Effector memory CD4-positive, alpha-beta T cell (primary cell): ENCODE data around the gene SLC39A11.
"Not testable (repeated sequence)": the region's sequence is repeated elsewhere in the genome, so short reads cannot be mapped to it uniquely, and the experiment has no call there.

ENCODE experiments used
- DNase-seq, 3 donors: peaks; one replicate each; pipeline ENCODE4 v3.0.0-alpha.2; 2020
- H3K27ac ChIP-seq: 2 replicates; pipeline ENCODE4 v1.7.0; 2013; ENCODE audit warnings: mild to moderate bottlenecking, low read length, moderate library complexity; ENCODE audit not compliant: insufficient read depth, poor library complexity, severe bottlenecking
- H3K27me3 ChIP-seq: replicated peaks from 2 replicates; pipeline ENCODE4 v1.7.0; 2013; ENCODE audit warnings: mild to moderate bottlenecking, low read length; ENCODE audit not compliant: insufficient read depth, control insufficient read depth, poor library complexity, severe bottlenecking
- H3K36me3 ChIP-seq: 2 replicates; pipeline ENCODE4 v1.7.0; 2013; ENCODE audit warnings: mild to moderate bottlenecking, low read length, moderate library complexity; ENCODE audit not compliant: control insufficient read depth, insufficient read depth
- H3K4me1 ChIP-seq: 2 replicates; pipeline ENCODE4 v1.7.0; 2013; ENCODE audit warnings: low read length, mild to moderate bottlenecking; ENCODE audit not compliant: control insufficient read depth, insufficient read depth, poor library complexity, severe bottlenecking
- H3K4me3 ChIP-seq: 2 replicates; pipeline ENCODE4 v1.7.0; 2013; ENCODE audit warnings: low read length, low read depth, mild to moderate bottlenecking; ENCODE audit not compliant: insufficient read depth, poor library complexity, severe bottlenecking
- H3K9me3 ChIP-seq: 2 replicates; pipeline ENCODE4 v1.7.0; 2013; ENCODE audit warnings: mild to moderate bottlenecking, low read length, moderate library complexity; ENCODE audit not compliant: control insufficient read depth

SLC39A11 gene

GRCh38 chr17:72945473-72945872, 147.0 kb downstream of the SLC39A11 start:
- H3K36me3 ChIP-seq: no peaks in the 10 kb centered on the region
- no peak overlapping the region for H3K4me3 ChIP-seq
- no peak overlapping the region for H3K27ac ChIP-seq
- H3K9me3 ChIP-seq: no peaks in the 10 kb centered on the region
- no peaks in the 10 kb centered on the region for H3K27me3 ChIP-seq
- no peaks in the 10 kb centered on the region for H3K4me1 ChIP-seq
- DNase-seq: no peak

GRCh38 chr17:72943826-72944689, 148.4 kb downstream of the SLC39A11 start:
- no peaks in the 10 kb centered on the region for H3K9me3 ChIP-seq
- H3K27ac ChIP-seq: no peak overlapping the region
- no peaks in the 10 kb centered on the region for H3K4me1 ChIP-seq
- H3K4me3 ChIP-seq: no peak overlapping the region
- no peaks in the 10 kb centered on the region for H3K27me3 ChIP-seq
- DNase-seq: no peak
- H3K36me3 ChIP-seq: no peaks in the 10 kb centered on the region

- Histone ChIP-seq H3K4me1 (no peaks in the 10 kb centered on the region), H3K4me3 (no peak overlapping the region), H3K27ac (no peak overlapping the region), H3K36me3 (no peaks in the 10 kb centered on the region), H3K9me3 (no peaks in the 10 kb centered on the region), H3K27me3 (no peaks in the 10 kb centered on the region)
- DNase-seq: no peak
Measured at GRCh38 chr17:72942579-72942978, 149.9 kb downstream of the SLC39A11 start.

- no peaks in the 10 kb centered on the region for H3K27me3 ChIP-seq
- no peak overlapping the region for H3K4me3 ChIP-seq
- no peak overlapping the region for H3K27ac ChIP-seq
- no peaks in the 10 kb centered on the region for H3K9me3 ChIP-seq
- H3K36me3 ChIP-seq: no peaks in the 10 kb centered on the region
- no peaks in the 10 kb centered on the region for H3K4me1 ChIP-seq
- no peak for DNase-seq
Measured at GRCh38 chr17:72940496-72940895, 152.0 kb downstream of the SLC39A11 start.

GRCh38 chr17:72938482-72938881, 154.0 kb downstream of the SLC39A11 start:
- Histone ChIP-seq H3K27ac (no peak overlapping the region), H3K4me3 (no peak overlapping the region), H3K36me3 (no peaks in the 10 kb centered on the region), H3K9me3 (no peaks in the 10 kb centered on the region), H3K4me1 (no peaks in the 10 kb centered on the region), H3K27me3 (no peaks in the 10 kb centered on the region)
- DNase-seq: no peak

- Histone ChIP-seq H3K36me3 (no peaks in the 10 kb centered on the region), H3K27ac (no peak overlapping the region), H3K4me3 (no peak overlapping the region), H3K9me3 (no peaks in the 10 kb centered on the region), H3K4me1 (no peaks in the 10 kb centered on the region), H3K27me3 (no peaks in the 10 kb centered on the region)
- DNase-seq: no peak
Measured at GRCh38 chr17:72937707-72938106, 154.8 kb downstream of the SLC39A11 start.

- not testable (repeated sequence) for H3K4me1 ChIP-seq, H3K9me3 ChIP-seq, H3K27me3 ChIP-seq, H3K27ac ChIP-seq, DNase-seq, H3K36me3 ChIP-seq, H3K4me3 ChIP-seq
Measured at GRCh38 chr17:72937254-72937653, 155.2 kb downstream of the SLC39A11 start.

- DNase-seq: no peak
- no peak overlapping the region for H3K27ac ChIP-seq
- no peaks in the 10 kb centered on the region for H3K9me3 ChIP-seq
- H3K36me3 ChIP-seq: no peaks in the 10 kb centered on the region
- no peaks in the 10 kb centered on the region for H3K4me1 ChIP-seq
- H3K4me3 ChIP-seq: no peak overlapping the region
- H3K27me3 ChIP-seq: no peaks in the 10 kb centered on the region
Measured at GRCh38 chr17:72935984-72936383, 156.5 kb downstream of the SLC39A11 start.

GRCh38 chr17:72934927-72935326, 157.6 kb downstream of the SLC39A11 start:
- no peak for DNase-seq
- no peaks in the 10 kb centered on the region for H3K9me3 ChIP-seq
- H3K27me3 ChIP-seq: no peaks in the 10 kb centered on the region
- H3K27ac ChIP-seq: no peak overlapping the region
- no peaks in the 10 kb centered on the region for H3K36me3 ChIP-seq
- H3K4me1 ChIP-seq: no peaks in the 10 kb centered on the region
- no peak overlapping the region for H3K4me3 ChIP-seq

GRCh38 chr17:72931635-72932034, 160.9 kb downstream of the SLC39A11 start:
- DNase-seq: no peak
- Histone ChIP-seq H3K36me3 (no peaks in the 10 kb centered on the region), H3K27ac (no peak overlapping the region), H3K4me3 (no peak overlapping the region), H3K9me3 (no peaks in the 10 kb centered on the region), H3K27me3 (no peaks in the 10 kb centered on the region), H3K4me1 (no peaks in the 10 kb centered on the region)
